GM19351 (cell line): ENCODE results near the gene MRFAP1L1.
"Not testable (repeated sequence)": the region's sequence is repeated elsewhere in the genome, so short reads cannot be mapped to it uniquely, and the experiment has no call there.

ENCODE experiments used
- ATAC-seq: cut with Tn5 transposase; IDR thresholded peaks from one replicate; pipeline ENCODE4 v1.9.1; 2021; ENCODE audit warnings: mild to moderate bottlenecking, moderate library complexity; ENCODE audit not compliant: unreplicated experiment

MRFAP1L1 gene

GRCh38 chr4:6734165-6734786 is 24.6 kb upstream of the MRFAP1L1 start:
- ATAC-seq, result no peak

DNA sequence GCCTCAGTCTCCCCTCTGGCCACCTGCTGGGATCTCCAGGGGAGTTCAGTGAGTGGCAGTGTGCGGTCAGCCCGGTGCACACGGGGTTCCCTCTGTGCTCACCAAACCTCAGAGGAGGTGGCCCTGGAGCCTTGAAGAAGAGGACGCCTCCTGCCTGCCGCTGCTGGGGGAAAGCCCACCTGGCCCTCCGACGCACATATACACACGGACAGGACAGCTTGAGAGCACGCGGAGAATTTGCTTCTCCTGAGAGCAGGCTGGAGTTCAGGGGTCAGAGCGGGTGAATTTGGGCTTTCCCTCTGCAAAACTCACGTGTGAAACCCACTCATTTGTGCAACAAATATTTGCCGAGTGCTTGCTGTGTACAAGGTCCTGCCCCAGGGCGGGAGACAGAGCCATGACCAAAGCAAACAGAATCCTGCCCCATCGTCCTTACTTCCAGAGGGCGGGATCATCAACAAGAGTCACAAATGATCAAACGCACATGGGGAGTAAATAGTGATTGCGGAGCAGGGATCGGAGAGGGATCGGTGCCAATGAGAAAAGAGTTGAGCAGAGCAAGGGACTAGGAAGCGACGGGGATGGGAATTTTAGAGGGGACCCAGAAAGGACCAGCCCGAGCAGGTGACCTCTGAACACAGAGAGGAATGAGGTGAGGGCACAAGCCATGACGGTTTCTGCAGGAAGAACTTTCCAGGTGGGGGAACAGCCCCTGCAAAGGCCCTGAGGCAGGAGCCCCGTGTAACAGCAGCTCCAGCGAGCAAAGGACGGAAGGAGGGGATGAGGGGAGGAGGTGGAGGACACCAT is 23.9 kb upstream of the MRFAP1L1 start:
- no peak for ATAC-seq

DNA sequence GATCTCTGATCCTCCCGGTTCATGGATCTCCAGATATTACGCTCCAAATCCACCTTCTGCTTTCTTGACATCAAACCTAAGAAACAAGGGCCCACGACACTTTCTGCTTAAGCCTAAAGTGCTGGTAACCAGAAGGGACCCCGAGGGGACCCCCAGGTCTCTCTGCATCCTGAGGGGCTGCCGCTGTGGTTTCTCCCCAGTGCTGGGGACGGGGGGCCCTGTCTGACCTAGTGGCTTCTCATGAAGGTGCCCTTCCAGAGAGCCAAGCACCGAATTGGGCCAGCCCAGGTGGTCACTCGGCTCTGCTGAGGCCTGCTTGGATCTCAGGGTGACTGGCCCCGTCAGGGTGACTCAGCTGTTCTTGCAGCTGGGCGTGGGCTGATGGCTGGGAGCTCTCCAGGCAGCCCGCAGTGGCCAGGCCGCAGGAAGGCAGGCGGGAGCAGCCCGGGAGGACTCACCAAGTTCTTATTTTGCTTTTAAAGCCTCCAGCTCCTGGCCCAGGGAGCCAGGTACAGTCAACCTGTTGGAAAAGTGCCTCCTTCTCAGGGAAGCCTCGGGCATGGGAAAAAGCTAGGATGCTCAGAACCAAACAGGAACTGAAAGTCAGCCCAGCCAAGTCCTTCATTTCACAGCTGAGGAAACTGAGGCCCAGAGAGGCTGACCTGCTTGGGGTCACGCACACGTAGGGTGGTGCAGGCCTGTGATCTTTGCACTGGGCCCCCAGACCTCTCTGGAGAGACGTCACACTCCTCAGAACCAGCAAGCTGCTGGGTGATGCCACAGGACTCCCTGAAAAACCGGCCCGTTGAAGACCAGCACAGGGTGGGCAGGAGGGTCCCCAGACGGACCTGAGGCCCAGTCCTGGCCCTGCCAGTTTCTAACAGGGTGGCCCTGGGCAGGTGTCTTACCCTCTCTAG is 23.0 kb upstream of the MRFAP1L1 start:
- no peak for ATAC-seq

DNA sequence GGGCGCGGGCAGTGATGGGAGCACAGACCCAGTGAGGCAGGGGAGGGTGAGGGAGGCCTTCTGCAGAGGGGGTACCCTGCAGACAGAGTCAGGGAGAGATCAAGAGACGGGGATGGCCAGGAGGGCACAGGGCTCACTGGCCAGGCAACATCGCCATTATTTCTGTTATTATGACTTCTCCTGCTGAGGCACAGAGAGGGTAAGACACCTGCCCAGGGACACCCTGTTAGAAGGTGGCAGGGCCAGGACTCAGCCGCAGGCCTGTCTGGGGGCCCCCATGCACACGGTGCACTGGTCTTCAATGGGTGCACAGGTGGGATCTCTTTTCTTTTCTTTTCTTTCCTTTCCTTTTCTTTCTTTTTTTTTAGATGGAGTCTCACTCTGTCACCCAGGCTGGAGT is 22.1 kb upstream of the MRFAP1L1 start:
- ATAC-seq, result no peak

DNA sequence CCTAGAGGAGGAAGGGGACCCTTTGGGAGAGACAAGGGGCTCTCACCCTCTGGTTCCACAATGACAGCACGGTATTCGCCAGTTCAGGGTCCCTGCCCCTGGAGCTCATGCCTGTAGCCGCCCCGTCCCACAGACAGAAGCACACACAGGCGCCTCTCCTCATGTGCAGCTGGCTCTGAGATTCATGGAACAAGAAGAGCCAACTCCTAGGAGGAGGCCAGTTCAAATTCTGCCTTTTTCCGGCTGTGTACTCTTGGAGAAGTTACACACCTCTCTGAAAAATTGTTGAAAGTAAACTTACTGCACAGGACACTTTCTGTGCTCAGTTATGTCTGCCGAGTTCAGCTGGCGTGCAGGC is 21.6 kb upstream of the MRFAP1L1 start:
- no peak for ATAC-seq

GRCh38 chr4:6730603-6731317 is 21.1 kb upstream of the MRFAP1L1 start:
- no peak for ATAC-seq

DNA sequence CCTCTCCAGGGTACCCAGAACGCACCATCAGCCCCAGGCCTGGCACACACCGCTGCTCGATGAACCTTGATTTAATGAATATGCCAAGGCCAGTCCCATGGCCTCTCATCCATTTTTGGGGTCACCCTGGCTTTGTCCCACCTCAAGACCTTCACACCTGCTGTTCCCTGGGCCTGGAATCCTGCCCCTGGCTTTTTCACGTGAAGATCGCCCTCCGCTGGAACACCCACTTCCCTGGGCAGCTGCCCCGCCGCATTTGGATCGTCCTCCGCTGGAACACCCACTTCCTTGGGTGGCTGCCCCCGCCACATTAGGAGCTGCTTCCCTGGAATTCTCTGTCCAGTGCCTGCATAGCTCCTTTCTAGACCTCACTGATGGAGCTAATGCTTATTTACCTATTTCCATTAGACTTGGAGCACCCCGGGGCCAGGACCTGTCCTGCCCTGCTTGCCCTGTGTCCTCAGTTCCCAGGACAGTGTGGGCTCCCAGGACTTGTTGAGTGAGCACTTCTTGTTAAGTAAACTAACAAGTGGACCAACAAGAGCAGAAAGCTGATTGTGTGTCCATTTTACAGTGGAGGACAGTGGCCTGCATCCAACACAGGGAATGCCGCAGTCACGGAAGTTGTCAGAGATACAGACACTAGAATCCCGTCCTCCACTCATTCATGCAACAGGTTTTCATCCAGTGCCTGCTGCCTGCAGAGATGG is 18.8 kb upstream of the MRFAP1L1 start:
- ATAC-seq, result no peak

DNA sequence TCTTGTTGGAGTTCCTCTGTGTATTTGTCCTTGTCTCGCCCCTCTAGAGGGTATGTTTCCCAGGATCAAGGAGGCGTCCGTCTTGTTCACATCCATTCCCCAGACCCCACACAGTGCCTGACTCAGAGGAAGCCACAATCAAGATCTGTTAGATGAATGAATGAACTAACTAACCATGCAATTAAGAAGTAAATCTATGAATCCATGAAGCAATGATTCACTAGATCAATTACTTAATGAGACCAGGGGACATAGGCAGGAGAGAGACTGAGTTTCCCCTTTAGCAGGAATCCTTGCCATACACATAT is 18.2 kb upstream of the MRFAP1L1 start:
- ATAC-seq, result no peak

DNA sequence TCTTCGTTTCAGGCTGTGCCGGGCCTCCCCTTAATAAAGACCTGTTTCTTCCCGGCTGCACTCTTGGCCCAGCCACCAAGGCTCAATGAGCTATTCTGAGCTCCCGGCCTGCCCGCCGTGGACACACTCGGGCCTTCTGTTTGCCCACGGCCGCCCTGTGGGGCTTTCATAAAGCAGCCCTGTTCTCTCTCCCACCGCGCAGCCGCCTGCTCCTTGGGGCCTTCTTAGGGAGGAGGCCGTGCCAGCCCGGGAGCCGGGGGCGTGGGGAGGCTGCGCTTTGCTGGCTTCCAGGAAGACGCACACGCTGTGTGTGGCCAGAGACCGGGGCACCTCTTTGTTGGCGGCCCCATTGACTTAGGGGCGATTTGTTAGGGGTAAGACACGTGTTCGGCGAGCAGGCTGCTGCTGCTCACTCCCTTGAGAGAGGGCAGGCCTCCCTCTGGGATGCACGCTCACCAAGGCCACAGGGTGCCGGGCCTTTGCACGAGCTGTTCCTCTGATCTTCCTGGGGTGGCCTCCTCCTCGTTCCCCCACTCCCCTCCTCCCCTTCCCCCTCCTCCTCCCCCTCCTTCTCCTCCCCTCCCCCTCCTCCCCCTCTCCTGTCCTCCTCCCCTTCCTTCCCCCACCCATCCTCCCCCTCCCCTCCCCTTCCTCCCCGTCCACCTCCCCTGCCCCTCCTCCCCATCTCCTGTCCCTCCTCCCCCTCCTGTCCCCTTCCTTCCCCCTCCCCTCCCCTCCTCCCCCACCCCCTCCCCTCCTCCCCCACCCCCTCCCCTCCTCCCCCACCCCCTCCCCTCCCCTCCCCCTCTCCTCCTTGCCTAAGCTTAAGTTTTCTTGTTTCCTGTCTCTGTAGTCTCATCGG is 17.6 kb upstream of the MRFAP1L1 start:
- ATAC-seq, result no peak

GRCh38 chr4:6725427-6725961 is 15.8 kb upstream of the MRFAP1L1 start:
- not testable (repeated sequence) for ATAC-seq

GRCh38 chr4:6724421-6725111 is 14.9 kb upstream of the MRFAP1L1 start:
- ATAC-seq, result no peak

DNA sequence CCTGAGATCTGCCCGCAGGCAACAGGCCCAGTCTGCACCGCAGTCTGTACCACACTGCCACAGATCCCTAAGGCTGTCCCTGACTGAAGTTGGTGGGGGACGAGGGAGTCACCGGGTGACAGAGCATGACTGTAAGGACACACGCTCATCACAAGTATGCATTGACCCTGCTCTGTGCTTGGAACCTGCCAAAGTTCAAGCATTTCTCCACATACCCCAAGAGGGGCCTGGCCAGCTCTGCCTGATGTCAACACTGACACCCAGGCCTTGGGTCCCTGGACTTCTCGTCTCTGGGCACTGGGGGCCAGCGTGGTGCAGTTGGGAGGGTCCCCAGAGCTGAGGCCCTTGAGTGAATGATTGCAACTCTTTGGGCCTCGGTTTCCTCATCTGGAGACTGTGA is 14.2 kb upstream of the MRFAP1L1 start:
- no peak for ATAC-seq

GRCh38 chr4:6722891-6723290 is 13.2 kb upstream of the MRFAP1L1 start:
- no peak for ATAC-seq

DNA sequence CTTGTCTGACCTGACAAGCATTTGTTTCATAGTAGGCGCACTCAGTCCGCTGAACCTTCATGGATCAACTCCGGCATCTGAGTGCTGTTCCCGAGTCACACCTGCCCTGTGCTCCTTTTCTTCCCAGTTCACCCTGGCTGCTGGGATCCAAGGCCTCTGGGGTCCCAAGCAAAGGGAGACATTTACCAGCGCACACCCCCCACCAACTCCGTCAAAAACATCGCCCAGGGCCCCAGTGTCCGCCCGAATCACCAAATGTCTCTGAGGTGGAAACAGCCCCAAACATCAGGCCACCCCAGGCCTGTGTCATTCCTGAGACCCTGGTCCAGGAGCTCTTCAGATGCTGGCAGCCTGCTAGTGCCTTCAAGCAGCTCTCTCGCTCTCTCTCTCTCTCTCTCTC is 11.5 kb upstream of the MRFAP1L1 start:
- no peak for ATAC-seq

- ATAC-seq, result peak; percentile 37
Observed at GRCh38 chr4:6720202-6720699, 10.6 kb upstream of the MRFAP1L1 start.

- no peak for ATAC-seq
Observed at GRCh38 chr4:6719611-6720179, 10.0 kb upstream of the MRFAP1L1 start.

- no peak for ATAC-seq
Observed at GRCh38 chr4:6718932-6719610, 9.4 kb upstream of the MRFAP1L1 start.
